Nephron progenitor cell (in vitro differentiated cells): ENCODE data around the gene ACTG2.
"Not testable (repeated sequence)": the region's sequence is repeated elsewhere in the genome, so short reads cannot be mapped to it uniquely, and the experiment has no call there.

ENCODE experiments used
- DNase-seq: peaks from one replicate; pipeline ENCODE4 v3.0.0; 2021
- H3K27ac Mint-ChIP-seq: 2 replicates; pipeline ENCODE4 v1.8.0; 2021; ENCODE audit warnings: mild to moderate bottlenecking, moderate library complexity, mixed read lengths
- H3K27me3 Mint-ChIP-seq: 2 replicates; pipeline ENCODE4 v1.8.0; 2021; ENCODE audit warnings: mild to moderate bottlenecking, low read depth, mixed read lengths; ENCODE audit not compliant: poor library complexity
- H3K36me3 Mint-ChIP-seq: 2 replicates; pipeline ENCODE4 v1.8.0; 2021; ENCODE audit warnings: low read depth, mixed read lengths
- H3K4me1 Mint-ChIP-seq: 2 replicates; pipeline ENCODE4 v1.8.0; 2021; ENCODE audit warnings: mixed read lengths
- H3K4me3 Mint-ChIP-seq: 2 replicates; pipeline ENCODE4 v1.8.0; 2021; ENCODE audit warnings: mild to moderate bottlenecking, moderate library complexity, mixed read lengths
- H3K9me3 Mint-ChIP-seq: 2 replicates; pipeline ENCODE4 v1.8.0; 2021; ENCODE audit warnings: mild to moderate bottlenecking, moderate library complexity, mixed read lengths
- TF ChIP-seq, protein P1 (sequence below): fragments of 200-600 bp; sonication (generic); IDR thresholded peaks from 2 replicates; pipeline ENCODE4 v1.5.0; 2021; ENCODE audit warnings: antibody characterized with exemption

Gene ACTG2

DNA sequence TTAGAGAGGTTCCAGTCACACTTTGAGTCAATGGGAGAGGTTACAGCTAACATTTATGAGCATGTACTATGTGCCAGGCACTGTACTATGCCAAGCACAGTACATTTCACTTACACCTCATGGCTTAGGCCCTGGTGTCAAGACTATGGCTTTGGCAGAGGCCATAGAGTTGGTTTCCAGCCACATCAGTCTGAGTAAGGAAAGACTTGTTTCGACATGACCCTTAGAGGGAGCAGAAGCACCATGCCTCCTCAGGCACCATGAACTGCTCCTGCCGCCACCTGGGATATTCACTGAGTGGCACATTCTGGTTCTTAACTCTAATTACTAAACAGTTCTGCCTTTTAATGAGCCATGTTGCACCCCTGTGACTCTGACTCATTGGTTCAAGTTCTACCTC lies 46.6 kb downstream of the ACTG2 start:
- Mint-ChIP-seq H3K4me1 (no peaks in the 10 kb centered on the region), H3K36me3 (peaks cover 29% of the 10 kb centered on the region), H3K9me3 (no peaks in the 10 kb centered on the region), H3K27me3 (no peaks in the 10 kb centered on the region), H3K4me3 (no peak overlapping the region), H3K27ac (peak overlapping the region; percentile 95)
- DNase-seq = no peak
- TF ChIP-seq, protein P1, sequence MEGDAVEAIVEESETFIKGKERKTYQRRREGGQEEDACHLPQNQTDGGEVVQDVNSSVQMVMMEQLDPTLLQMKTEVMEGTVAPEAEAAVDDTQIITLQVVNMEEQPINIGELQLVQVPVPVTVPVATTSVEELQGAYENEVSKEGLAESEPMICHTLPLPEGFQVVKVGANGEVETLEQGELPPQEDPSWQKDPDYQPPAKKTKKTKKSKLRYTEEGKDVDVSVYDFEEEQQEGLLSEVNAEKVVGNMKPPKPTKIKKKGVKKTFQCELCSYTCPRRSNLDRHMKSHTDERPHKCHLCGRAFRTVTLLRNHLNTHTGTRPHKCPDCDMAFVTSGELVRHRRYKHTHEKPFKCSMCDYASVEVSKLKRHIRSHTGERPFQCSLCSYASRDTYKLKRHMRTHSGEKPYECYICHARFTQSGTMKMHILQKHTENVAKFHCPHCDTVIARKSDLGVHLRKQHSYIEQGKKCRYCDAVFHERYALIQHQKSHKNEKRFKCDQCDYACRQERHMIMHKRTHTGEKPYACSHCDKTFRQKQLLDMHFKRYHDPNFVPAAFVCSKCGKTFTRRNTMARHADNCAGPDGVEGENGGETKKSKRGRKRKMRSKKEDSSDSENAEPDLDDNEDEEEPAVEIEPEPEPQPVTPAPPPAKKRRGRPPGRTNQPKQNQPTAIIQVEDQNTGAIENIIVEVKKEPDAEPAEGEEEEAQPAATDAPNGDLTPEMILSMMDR = no peak

DNA sequence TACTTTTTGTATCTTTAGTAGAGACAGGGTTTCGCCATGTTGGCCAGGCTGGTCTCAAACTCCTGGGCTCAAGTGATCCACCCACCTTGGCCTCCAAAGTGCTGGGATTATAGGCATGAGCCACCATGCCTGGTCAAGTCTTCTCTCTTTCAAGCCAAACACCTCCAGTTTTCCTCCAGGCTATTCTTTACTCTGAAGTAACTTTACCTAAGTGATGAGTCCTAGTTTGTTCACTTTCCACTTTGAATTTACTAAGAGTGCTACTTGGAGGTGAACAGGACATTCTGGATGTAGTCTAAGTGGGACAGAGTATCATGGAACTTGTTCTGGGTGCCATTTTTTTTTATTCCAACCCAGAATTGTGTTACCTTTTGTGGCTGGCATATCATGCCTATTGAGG lies 47.3 kb downstream of the ACTG2 start:
- H3K4me3 Mint-ChIP-seq, H3K9me3 Mint-ChIP-seq: not testable (repeated sequence)
- H3K27ac Mint-ChIP-seq = peak overlapping the region; percentile 95

DNA sequence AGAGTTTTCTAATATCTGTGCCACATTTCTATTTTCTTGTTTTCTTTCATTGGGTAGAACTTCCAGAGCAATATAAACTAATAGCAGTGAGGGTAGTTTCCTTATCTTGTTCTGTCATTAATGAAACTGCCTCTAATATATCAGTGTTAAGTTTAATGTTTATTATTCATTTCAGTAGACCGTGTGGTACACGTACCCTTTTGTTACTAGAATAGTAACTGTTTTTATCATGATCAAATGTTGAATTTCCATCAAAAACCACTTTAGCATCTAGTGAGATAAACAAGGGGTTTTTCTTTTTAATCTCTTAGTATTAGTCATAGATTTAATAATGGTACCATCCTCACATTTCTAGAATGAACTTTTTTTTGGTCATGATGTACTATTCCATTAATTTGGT lies 49.9 kb downstream of the ACTG2 start:
- Mint-ChIP-seq H3K4me3 (no peak overlapping the region), H3K27ac (no peak overlapping the region), H3K4me1 (no peaks in the 10 kb centered on the region), H3K9me3 (no peaks in the 10 kb centered on the region), H3K27me3 (no peaks in the 10 kb centered on the region), H3K36me3 (peaks cover 30% of the 10 kb centered on the region)
- no peak for DNase-seq
- TF ChIP-seq, protein P1 = no peak

More for the DNA sequence above, 47.3 kb downstream of the ACTG2 start:
- not testable (repeated sequence) for H3K27me3 Mint-ChIP-seq, H3K4me1 Mint-ChIP-seq, DNase-seq
- H3K36me3 Mint-ChIP-seq = peaks cover 34% of the 10 kb centered on the region

DNA sequence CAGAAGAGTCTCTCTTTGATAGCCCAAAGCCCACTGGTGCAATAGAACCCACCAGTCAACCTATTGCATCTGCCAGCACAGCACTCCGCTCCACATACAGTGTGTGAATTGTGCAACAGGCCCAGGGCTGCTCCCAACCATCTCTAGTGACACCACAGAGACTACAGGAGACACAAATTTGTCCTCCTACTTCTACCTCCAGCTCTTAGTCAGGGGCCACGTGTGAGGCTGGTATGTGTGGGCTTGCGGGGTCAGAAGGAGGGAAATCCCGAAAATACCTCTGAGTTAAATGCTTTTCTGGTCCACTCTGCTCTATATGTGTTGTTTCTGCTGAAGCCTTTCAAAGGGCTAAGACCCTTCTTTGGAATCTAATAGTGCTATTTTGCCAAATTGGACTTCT lies 51.9 kb downstream of the ACTG2 start:
- TF ChIP-seq, protein P1 = no peak
- no peaks in the 10 kb centered on the region for H3K4me1 Mint-ChIP-seq
- peaks cover 37% of the 10 kb centered on the region for H3K36me3 Mint-ChIP-seq
- H3K9me3 Mint-ChIP-seq = no peaks in the 10 kb centered on the region
- H3K27ac Mint-ChIP-seq = no peak overlapping the region
- no peak for DNase-seq
- H3K27me3 Mint-ChIP-seq = no peaks in the 10 kb centered on the region
- no peak overlapping the region for H3K4me3 Mint-ChIP-seq

DNA sequence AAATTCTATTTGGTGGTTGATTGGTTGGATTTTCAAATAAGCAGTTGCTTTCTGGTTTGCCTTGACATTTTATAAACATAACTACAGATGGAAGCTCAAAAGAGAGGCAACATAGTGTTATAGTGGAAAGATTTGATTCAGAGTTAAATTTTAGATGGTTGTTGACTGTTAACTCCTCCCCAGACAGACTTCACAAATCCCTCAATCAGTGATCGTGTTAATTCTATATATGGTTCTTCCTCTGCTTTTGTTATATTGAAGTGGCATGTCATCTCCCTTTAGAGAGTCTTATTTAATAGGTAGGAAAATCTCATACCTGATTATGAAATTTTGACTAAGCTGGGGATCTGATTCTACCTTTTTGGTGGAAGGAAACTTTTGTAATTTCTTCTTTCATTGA lies 53.4 kb downstream of the ACTG2 start:
- Mint-ChIP-seq H3K4me3 (no peak overlapping the region), H3K36me3 (peaks cover 38% of the 10 kb centered on the region), H3K27ac (no peak overlapping the region), H3K9me3 (no peaks in the 10 kb centered on the region), H3K27me3 (no peaks in the 10 kb centered on the region), H3K4me1 (no peaks in the 10 kb centered on the region)
- no peak for DNase-seq
- TF ChIP-seq, protein P1 = no peak

DNA sequence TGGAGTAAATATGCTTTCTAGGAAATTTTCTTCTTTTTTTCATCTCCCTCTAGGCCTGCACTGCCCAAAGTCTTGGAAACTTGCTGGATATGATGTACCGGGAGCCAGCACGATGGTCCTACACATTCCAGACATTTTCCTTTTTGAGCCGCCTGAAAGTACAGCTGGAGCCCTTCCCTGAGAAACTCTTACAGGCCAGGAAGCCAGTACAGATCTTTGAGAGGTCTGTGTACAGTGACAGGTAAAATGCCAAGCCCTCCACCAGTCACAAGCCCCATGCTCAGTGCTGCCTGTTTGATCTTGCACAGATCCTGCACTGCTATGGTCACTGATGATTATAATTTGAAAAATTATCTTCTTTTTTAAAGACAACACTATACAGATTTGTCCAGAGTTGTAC lies 53.9 kb downstream of the ACTG2 start:
- no peaks in the 10 kb centered on the region for H3K4me1 Mint-ChIP-seq
- H3K27me3 Mint-ChIP-seq = no peaks in the 10 kb centered on the region
- H3K36me3 Mint-ChIP-seq = peaks cover 39% of the 10 kb centered on the region
- TF ChIP-seq, protein P1 = no peak
- DNase-seq = no peak
- no peaks in the 10 kb centered on the region for H3K9me3 Mint-ChIP-seq
- H3K27ac Mint-ChIP-seq = no peak overlapping the region
- H3K4me3 Mint-ChIP-seq = no peak overlapping the region
